GM21390 (cell line): ENCODE measurements around the gene AFAP1.

Experiments
- ATAC-seq: cut with Tn5 transposase; IDR thresholded peaks from one replicate; pipeline ENCODE4 v1.9.1; 2021; ENCODE audit not compliant: unreplicated experiment

Gene AFAP1

GRCh38 chr4:7968262-7968896 is 28.7 kb upstream of the AFAP1 start:
- no peak for ATAC-seq

GRCh38 chr4:7967501-7968261 is 28.0 kb upstream of the AFAP1 start:
- no peak for ATAC-seq

DNA sequence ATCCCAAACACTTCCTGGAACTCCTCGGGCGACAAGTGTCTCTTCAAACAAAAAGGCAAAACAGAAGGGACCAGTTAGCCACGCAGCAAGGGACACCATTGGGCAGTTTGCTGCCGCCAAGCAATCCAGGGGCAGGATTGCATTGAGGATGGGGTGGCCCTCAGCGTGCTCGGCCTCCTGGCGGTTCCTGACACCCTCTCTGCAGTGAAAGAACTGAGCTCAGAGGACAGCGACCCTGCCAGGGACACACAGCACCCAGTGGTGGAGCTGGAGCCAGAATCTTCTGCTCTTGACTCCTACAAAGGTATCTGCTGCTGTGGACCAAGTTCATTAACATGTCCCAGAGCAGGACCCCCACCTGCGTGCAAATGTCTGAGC is 27.4 kb upstream of the AFAP1 start:
- no peak for ATAC-seq

DNA sequence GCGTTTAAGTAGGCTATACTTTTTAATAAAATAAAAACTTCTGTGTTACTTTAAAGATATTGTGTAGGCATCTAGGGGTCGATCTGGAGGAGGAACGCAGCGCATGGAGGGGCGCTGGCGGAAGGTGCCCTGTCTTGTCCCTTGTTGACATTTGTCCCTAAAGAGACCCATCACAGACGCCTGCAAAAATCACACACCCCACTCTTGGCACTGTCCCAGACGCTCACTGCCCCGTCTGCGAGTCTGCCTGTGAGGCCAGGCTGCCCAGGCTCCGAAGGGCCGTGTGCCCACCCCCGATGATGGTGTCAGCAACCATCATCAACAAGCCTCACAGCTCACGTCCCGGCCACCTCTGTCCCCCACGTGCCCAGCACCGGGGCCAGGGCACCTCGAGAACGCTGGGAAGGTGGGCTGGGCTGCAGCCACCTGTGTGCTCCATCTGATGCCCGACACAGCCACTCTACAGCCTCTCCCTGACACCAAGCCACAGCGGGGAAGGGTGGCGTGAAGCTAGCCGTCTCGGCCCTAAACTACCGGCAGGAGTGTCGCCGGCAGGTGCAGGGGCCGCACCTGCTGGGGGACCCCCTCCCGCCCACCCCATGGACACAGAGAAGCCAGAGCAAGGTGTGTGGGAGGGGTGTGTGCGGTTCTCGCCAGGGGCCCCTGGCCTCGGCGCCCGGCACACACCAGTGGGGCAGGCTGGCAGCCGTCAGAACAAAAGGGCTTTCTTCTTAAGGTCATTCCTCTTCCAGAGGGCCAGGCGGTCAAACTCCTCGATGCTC is 26.8 kb upstream of the AFAP1 start:
- ATAC-seq = no peak

- ATAC-seq = no peak
Measured at GRCh38 chr4:7964890-7965662, 25.4 kb upstream of the AFAP1 start.

DNA sequence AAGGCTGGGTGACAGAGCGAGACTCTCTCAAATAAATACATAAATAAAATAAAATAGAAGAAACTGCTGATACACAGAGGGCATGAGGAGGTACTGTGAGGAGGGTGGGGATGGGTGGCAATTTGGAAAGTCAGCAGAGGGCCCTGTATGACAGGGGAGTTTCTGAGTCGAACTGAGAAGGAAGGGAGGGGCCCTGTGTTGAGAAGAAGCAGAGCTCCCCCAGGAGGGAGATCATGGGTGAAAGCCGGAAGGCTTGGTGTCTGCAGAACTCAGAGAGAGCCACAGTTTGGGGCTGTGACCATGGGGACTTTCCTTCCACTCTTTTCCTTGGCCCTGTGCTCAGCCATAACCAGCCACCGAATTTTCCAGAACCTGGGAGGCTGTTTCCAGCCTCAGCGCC is 24.8 kb upstream of the AFAP1 start:
- no peak for ATAC-seq

DNA sequence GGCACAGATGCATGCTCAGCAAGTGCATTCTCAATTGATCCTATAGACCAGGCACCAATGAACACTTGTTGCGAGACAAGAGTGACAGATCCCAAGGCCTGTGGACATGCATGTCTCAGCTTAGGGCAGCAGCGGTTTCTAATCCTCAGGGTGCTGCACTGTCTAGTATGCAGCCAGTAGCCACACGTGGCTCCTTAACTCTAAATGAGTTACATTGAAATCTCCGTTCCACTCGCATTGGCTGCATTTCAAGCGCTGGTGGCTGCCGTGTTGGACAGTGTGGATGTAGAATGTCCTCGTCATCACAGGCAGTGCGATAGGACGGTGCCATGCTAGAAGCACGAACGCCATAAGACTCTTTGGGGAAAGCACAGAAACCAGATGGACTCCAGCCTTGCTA is 24.0 kb upstream of the AFAP1 start:
- no peak for ATAC-seq

- ATAC-seq = no peak
Measured at GRCh38 chr4:7962609-7963508, 23.2 kb upstream of the AFAP1 start.

GRCh38 chr4:7960790-7961655 is 21.4 kb upstream of the AFAP1 start:
- ATAC-seq = peak; percentile 64

DNA sequence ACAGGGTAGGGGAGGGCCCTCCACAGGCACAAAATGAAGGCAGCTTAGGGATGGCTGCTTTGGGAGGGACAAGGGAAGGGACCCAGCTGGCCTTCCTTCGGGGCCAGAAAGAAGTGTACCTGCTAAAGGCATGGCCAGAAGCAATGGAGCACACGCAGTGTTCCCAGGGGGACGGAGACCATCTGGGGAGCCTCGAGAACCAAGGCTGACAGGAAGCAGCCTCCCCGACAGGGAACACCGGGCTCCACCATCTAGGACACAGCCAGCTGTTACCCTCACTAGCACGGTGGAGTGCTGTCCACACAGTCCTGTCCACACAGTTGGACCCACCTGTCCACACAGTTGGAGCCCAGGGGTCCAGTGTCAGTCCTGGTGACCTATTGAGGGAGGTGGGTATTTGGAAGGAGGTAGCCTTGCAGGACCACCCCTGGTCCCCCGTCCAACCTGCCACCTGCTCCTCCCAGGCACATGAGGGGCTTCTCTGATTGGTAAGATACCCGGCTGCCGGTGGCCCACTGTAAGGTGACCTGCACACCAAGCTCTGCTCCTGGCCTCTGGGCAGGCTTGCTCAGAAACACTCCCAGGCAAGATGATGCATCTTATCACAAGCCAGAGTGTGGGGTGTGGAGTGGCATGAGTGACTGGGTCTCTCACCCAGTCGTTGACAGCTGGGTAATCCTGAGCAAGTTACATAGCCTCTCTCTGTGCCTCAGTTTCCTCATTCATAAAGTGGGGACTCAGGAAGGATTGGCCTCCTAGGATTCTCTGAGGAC is 20.5 kb upstream of the AFAP1 start:
- peak; percentile 5 for ATAC-seq

DNA sequence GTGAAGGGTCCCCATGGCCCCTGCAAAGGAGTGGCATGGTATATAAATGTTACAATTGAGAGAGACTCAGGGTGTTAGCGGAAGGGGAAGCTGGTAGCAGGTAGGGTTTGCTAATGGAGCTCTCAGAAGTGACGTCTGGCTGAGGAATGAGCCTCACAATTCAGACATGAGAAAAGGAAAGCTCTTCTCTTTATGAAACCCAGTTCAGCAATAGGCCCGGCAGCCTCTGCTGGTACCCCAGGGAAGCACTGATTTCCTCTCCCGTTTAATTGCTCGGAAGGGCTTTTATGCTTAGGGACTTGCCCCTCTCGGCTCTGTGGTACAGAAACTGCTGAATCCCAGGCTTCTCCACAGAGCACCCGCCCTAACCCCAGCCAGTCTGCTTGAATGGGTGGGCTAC is 19.4 kb upstream of the AFAP1 start:
- no peak for ATAC-seq

DNA sequence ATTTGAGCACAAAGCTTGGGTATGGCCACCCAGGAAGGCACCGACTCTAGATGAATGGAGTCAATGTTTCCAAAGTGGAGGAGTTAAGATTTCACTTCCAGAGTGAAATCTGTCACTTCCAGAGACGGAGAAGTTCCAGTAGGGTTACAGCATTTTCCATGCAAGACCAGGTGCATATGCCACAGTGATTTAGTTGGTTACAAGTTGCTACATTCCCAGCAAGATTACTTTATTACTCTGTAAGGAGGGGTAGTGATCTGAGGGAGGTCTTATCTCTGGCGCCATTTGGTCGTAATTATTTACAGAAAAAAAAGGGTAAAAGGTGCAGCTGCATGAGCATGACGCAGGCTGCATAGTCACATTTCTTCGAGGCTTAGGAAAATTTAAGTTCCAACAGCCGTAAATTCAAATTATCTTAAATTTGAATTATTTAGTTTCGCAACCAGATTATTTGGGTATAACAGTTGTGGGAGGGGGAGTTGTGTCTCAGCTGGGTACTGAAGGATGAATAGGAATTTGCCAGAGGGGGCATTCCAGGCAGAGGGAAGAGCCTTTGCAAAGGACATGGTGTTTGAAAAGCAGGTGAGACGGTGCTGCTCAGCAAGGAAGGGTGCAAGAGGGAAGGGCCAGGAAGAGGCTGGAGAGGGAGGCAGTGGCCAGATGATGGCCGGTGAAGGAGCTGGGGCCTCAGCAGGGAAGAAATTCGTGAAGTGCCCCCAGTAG is 17.4 kb upstream of the AFAP1 start:
- ATAC-seq = no peak

GRCh38 chr4:7956270-7956808 is 16.7 kb upstream of the AFAP1 start:
- ATAC-seq = no peak

DNA sequence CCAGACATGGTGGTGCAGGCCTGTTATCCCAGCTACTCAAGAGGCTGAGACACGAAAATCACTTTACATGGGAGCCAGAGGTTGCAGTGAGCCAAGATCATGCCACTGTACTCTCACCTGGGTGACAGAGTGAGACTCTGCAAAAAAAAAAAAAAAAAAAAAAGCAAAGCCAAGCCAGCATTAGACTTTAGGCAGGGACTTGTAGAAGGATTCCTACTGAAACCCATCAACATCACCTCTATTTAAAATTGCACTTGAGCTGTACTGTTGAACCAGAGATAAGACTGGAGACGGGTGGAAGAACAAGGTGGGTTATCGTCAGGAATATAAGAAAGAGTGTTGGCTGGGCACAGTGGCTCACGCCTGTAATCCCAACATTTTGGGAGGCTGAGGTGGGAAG is 15.7 kb upstream of the AFAP1 start:
- ATAC-seq = no peak

GRCh38 chr4:7952615-7953014 is 13.0 kb upstream of the AFAP1 start:
- ATAC-seq = no peak

DNA sequence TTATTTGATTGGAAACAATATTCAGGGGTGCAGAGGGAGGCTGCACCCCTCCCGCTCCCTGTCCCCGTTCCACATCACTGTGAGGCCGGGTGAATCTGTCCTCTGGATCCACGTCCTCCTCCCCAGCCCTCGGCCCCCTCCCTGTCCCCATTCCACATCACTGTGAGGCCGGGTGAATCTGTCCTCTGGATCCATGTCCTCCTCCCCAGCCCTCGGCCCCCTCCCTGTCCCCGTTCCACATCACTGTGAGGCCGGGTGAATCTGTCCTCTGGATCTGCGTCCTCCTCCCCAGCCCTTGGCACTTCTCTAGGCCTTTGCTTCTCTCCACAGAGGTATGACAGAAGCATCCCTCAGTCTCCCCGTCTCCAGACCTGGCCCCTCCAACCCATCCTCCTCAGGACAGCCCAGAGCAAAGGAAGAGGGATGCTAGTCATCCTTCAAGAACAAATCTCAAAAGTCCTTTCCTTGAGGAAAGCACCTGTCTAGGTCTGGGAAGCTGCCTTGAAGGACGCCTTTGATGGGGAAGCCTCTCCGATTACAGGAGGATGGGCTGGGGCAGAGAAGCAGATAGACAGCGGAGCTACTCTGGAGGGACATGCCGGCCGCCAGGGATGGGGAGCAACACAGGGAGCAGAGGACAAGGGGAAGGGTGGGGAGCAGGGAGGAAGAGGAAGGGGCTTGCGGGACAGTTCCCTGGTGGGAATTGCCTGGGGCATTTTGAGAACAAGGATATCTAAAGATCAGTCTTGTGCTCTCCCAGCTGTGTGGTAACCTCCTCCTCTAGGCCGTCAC is 10.8 kb upstream of the AFAP1 start:
- ATAC-seq = no peak

- no peak for ATAC-seq
Measured at GRCh38 chr4:7949759-7950158, 10.1 kb upstream of the AFAP1 start.
